Endothelial cell of umbilical vein (primary cell): Measurements from ENCODE around the gene SOX9.

Experiments
- MYC ChIP-seq: IDR thresholded peaks from one replicate; pipeline ENCODE4 v1.6.1; 2011; ENCODE audit warnings: mild to moderate bottlenecking, low read depth, low read length
- POLR2A ChIP-seq: IDR thresholded peaks from 2 replicates; pipeline ENCODE4 v1.6.1; 2012; ENCODE audit warnings: low read depth, mild to moderate bottlenecking, control low read depth, low read length

- TF ChIP-seq MYC (no peak), POLR2A (no peak)
Measured at GRCh38 chr17:72079700-72080099, 41.1 kb upstream of the SOX9 start.
